ENCODE data around the gene ESRRA. TPM values are rescaled to one million over a fixed set of nuclear protein-coding genes. Genes with fewer than 3 reads are reported as not detected.

Gene ESRRA
- total and polyA plus RNA-seq, 9 of the 15 experiments (the other 6 are each of a cell fraction or from before 2014, with no cell fraction given): 0.27 to 89.7 (median 23.7) TPM

DNA sequence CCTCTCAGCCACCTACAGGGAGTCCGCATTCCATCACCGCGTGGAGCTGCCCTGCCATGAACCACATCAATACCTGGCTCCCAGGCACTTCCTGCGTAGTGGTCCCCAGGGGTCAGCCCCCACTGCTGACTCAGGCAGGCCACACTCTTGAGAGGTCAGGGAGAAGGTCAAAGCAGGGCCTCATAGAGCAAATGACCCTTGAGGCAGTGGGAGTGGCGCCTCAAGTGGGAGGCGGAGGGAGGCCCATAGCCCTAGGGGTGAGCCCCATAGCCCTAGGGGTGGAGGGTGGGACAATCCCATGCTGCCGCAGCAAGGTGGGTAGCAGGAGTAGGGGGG, 17.6 kb downstream of the ESRRA start:
- Histone ChIP-seq H3K9me1 (ENCODE audit: control insufficient read depth, insufficient read depth, low read length) (no peaks in the 10 kb centered on the region), H4K20me1 (replicated peaks; ENCODE audit: control insufficient read depth, insufficient read depth, low read length) (no peaks in the 10 kb centered on the region), H3K36me3 (ENCODE audit: control insufficient read depth, insufficient read depth, low read length) (peaks cover 26% of the 10 kb centered on the region; the same call in 1 of the 3 replicates), H3K27ac (ENCODE audit: extremely low read depth, low read depth, low read length) (no peak overlapping the region), H3K9ac (ENCODE audit: insufficient read depth in 1 of 2, low read depth in 2 of 2, low read length in 2 of 2) (peak overlapping the region in 1 of 2 experiments; percentile 87; a peak in 2 of 4 replicates), H3K4me1 (replicated peaks in 1 of 2; ENCODE audit: control insufficient read depth in 2 of 2, insufficient read depth in 2 of 2, low read length in 2 of 2) (peaks cover 10 to 41% of the 10 kb centered on the region in 2 experiments; a peak in 4 of 5 replicates), H3K9me3 (replicated peaks; ENCODE audit: control insufficient read depth, insufficient read depth, low read depth, low read length) (no peaks in the 10 kb centered on the region), H3K4me3 (no peak overlapping the region), H3K27me3 (ENCODE audit: control insufficient read depth in 2 of 2, insufficient read depth in 2 of 2, low read length in 2 of 2) (no peaks in the 10 kb centered on the region), H2AFZ (ENCODE audit: low read depth, low read length) (no peak overlapping the region), H3K4me2 (ENCODE audit: insufficient read depth, low read length) (no peak overlapping the region; the same call in 1 of the 2 replicates), H3K79me2 (ENCODE audit: control insufficient read depth, insufficient read depth, low read length) (peaks cover 18% of the 10 kb centered on the region)
- intact Hi-C loops (cut with micrococcal nuclease): no loop called here
- DNase-seq (ENCODE audit: extremely low read depth in 1 of 4, low spot score in 3 of 4): peak; percentile 42 to 58 (median 44)
- peak; percentile 42 for FAIRE-seq
- CTCF ChIA-PET (ENCODE audit: low intra/inter-chr PET ratio): no interaction called here
- no TSS peak for BruUV-seq (replicated peaks)
- ATAC-seq: peak; percentile 32
- POLR2A ChIA-PET: interaction anchor here (0.5 to 1.2 kb wide), 5 partner anchors 8 to 661 kb away, joined by 3 to 15 read pairs (median 3); no protein-coding TSS in a partner anchor
- WGBS (ENCODE audit: insufficient coverage, low coverage, missing lambda C conversion rate): 57% methylated on average over 7 of the region's 7 CpGs
- in situ Hi-C loops (cut with MboI): no loop called here
- TF ChIP-seq ARHGAP35 (IDR thresholded peaks at IDR 0.05; ENCODE audit: partially characterized antibody) (no peak), ZNF644 (tag; IDR thresholded peaks at IDR 0.05; ENCODE audit: low read depth) (no peak), HDAC8 (tag; IDR thresholded peaks at IDR 0.05) (no peak), HLTF (IDR thresholded peaks at IDR 0.05) (no peak), ETV5 (CRISPR knock-in tag; IDR thresholded peaks at IDR 0.05; ENCODE audit: low read depth) (no peak)
- TF ChIP-seq, protein P1, sequence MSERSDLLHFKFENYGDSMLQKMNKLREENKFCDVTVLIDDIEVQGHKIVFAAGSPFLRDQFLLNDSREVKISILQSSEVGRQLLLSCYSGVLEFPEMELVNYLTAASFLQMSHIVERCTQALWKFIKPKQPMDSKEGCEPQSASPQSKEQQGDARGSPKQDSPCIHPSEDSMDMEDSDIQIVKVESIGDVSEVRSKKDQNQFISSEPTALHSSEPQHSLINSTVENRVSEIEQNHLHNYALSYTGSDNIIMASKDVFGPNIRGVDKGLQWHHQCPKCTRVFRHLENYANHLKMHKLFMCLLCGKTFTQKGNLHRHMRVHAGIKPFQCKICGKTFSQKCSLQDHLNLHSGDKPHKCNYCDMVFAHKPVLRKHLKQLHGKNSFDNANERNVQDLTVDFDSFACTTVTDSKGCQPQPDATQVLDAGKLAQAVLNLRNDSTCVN (CRISPR knock-in tag; IDR thresholded peaks at IDR 0.05): no peak
- TF ChIP-seq, protein P2, sequence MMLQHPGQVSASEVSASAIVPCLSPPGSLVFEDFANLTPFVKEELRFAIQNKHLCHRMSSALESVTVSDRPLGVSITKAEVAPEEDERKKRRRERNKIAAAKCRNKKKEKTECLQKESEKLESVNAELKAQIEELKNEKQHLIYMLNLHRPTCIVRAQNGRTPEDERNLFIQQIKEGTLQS (IDR thresholded peaks at IDR 0.05): 0 out of 2 replicates have a peak, but pooled peaks have one; percentile 12
- TF ChIP-seq, protein P2 (CRISPR knock-in tag; conservative IDR thresholded peaks at IDR 0.05): no peak
- TF ChIP-seq, protein P3, sequence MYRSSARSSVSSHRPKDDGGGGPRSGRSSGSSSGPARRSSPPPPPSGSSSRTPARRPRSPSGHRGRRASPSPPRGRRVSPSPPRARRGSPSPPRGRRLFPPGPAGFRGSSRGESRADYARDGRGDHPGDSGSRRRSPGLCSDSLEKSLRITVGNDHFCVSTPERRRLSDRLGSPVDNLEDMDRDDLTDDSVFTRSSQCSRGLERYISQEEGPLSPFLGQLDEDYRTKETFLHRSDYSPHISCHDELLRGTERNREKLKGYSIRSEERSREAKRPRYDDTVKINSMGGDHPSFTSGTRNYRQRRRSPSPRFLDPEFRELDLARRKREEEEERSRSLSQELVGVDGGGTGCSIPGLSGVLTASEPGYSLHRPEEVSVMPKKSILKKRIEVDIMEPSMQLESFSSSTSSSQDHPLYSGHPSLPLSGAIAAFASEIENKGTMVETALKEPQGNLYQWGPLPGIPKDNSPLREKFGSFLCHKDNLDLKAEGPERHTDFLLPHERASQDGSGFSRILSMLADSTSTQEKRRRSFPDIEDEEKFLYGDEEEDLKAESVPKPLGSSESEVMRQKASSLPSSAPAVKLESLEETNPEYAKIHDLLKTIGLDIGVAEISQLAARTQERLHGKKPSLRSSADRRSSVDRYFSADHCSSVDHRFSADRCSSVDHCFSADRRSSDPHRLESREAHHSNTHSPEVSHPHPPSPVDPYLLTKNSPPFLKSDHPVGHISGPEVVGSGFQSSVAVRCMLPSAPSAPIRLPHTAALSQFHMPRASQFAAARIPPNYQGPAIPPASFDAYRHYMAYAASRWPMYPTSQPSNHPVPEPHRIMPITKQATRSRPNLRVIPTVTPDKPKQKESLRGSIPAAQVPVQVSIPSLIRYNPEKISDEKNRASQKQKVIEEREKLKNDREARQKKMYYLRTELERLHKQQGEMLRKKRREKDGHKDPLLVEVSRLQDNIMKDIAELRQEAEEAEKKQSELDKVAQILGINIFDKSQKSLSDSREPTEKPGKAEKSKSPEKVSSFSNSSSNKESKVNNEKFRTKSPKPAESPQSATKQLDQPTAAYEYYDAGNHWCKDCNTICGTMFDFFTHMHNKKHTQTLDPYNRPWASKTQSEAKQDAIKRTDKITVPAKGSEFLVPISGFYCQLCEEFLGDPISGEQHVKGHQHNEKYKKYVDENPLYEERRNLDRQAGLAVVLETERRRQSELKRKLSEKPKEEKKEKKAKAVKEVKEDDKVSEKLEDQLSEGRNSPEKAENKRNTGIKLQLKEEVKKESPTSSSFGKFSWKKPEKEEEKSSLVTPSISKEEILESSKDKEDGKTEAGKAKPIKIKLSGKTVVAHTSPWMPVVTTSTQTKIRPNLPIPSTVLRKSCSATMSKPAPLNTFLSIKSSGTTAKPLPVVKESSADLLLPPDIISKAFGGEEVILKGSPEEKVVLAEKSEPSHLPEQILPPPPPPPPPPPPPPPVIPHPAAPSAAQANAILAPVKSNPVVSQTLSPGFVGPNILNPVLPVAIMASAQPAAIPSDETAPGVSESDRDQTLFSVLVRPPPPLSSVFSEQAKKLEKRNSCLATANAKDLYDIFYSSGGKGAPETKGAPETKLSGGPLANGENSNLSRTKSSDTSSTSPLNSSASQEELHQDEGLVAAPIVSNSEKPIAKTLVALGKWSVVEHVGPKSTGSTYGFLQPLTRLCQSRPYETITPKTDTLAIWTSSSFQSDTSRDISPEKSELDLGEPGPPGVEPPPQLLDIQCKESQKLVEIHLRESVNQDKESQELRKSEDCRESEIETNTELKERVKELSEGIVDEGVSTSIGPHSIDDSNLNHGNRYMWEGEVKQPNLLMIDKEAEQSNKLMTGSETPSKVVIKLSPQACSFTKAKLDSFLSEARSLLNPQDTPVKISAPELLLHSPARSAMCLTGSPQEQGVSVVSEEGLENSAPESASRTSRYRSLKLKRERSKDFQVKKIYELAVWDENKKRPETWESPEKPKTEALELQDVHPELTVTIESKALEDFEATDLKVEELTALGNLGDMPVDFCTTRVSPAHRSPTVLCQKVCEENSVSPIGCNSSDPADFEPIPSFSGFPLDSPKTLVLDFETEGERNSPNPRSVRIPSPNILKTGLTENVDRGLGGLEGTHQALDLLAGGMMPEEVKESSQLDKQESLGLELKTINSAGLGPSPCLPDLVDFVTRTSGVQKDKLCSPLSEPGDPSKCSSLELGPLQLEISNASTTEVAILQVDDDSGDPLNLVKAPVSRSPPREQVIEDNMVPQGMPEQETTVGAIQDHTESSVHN (IDR thresholded peaks at IDR 0.05; ENCODE audit: borderline replicate concordance in 1 of 2, low read depth in 1 of 2): no peak
- TF ChIP-seq, protein P4, sequence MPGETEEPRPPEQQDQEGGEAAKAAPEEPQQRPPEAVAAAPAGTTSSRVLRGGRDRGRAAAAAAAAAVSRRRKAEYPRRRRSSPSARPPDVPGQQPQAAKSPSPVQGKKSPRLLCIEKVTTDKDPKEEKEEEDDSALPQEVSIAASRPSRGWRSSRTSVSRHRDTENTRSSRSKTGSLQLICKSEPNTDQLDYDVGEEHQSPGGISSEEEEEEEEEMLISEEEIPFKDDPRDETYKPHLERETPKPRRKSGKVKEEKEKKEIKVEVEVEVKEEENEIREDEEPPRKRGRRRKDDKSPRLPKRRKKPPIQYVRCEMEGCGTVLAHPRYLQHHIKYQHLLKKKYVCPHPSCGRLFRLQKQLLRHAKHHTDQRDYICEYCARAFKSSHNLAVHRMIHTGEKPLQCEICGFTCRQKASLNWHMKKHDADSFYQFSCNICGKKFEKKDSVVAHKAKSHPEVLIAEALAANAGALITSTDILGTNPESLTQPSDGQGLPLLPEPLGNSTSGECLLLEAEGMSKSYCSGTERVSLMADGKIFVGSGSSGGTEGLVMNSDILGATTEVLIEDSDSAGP (CRISPR knock-in tag; IDR thresholded peaks at IDR 0.05): no peak
